H9 (cell line): ENCODE results near the gene SLIT2. TPM values are rescaled to one million over a fixed set of nuclear protein-coding genes. Genes with fewer than 3 reads are reported as not detected.

ENCODE experiments used
- DNase-seq: peaks from one replicate; pipeline ENCODE4 v3.0.0-alpha.2; 2017
- H2AFZ ChIP-seq: one replicate; pipeline ENCODE4 v1.6.1; 2013; ENCODE audit warnings: mild to moderate bottlenecking, low read length, control low read depth, moderate library complexity
- H2AK5ac ChIP-seq: 2 replicates; pipeline ENCODE4 v1.6.1; 2013; ENCODE audit warnings: low read length, control low read depth, mixed read lengths; ENCODE audit not compliant: insufficient read length
- H2BK120ac ChIP-seq: one replicate; pipeline ENCODE4 v1.6.1; 2013; ENCODE audit warnings: low read depth, mild to moderate bottlenecking, low read length, control low read depth, inconsistent platforms; ENCODE audit not compliant: poor library complexity, severe bottlenecking
- H2BK12ac ChIP-seq: 2 replicates; pipeline ENCODE4 v1.6.1; 2013; ENCODE audit warnings: low read length, control low read depth, mixed read lengths, low read depth; ENCODE audit not compliant: insufficient read length
- H2BK15ac ChIP-seq: 2 replicates; pipeline ENCODE4 v1.6.1; 2013; ENCODE audit warnings: low read depth, low read length, control low read depth
- H2BK20ac ChIP-seq: one replicate; pipeline ENCODE4 v1.6.1; 2013; ENCODE audit warnings: low read depth, mild to moderate bottlenecking, low read length, control low read depth, inconsistent platforms; ENCODE audit not compliant: poor library complexity, severe bottlenecking
- H2BK5ac ChIP-seq: 2 replicates; pipeline ENCODE4 v1.6.1; 2013; ENCODE audit warnings: low read length, control low read depth, mixed read lengths; ENCODE audit not compliant: insufficient read length
- H3K14ac ChIP-seq: 2 replicates; pipeline ENCODE4 v1.6.1; 2013; ENCODE audit warnings: low read length, control low read depth; ENCODE audit not compliant: insufficient read depth
- H3K18ac ChIP-seq: 2 replicates; pipeline ENCODE4 v1.6.1; 2013; ENCODE audit warnings: low read depth, mild to moderate bottlenecking, mixed read lengths, low read length, control low read depth; ENCODE audit not compliant: insufficient read length
- H3K23ac ChIP-seq: 2 replicates; pipeline ENCODE4 v1.6.1; 2013; ENCODE audit warnings: low read length, control low read depth, mixed read lengths, low read depth; ENCODE audit not compliant: insufficient read length
- H3K23me2 ChIP-seq: 2 replicates; pipeline ENCODE4 v1.6.1; 2013; ENCODE audit warnings: low read depth, mild to moderate bottlenecking, mixed read lengths, low read length, control low read depth; ENCODE audit not compliant: insufficient read length, poor library complexity, severe bottlenecking
- H3K27ac ChIP-seq: 2 replicates; pipeline ENCODE4 v1.5.1; 2013; ENCODE audit warnings: low read length, control low read depth, mixed read lengths, low read depth; ENCODE audit not compliant: insufficient read length
- H3K27me3 ChIP-seq: 2 replicates; pipeline ENCODE4 v1.6.1; 2013; ENCODE audit warnings: low read length, control low read depth, inconsistent platforms; ENCODE audit not compliant: insufficient read depth
- H3K4ac ChIP-seq: 2 replicates; pipeline ENCODE4 v1.6.1; 2013; ENCODE audit warnings: low read depth, mild to moderate bottlenecking, control low read depth, inconsistent platforms, low read length, moderate library complexity
- H3K4me1 ChIP-seq: 2 replicates; pipeline ENCODE4 v1.6.1; 2013; ENCODE audit warnings: low read length, control low read depth, inconsistent platforms; ENCODE audit not compliant: insufficient read depth
- H3K4me2 ChIP-seq: 2 replicates; pipeline ENCODE4 v1.6.1; 2013; ENCODE audit warnings: low read length, control low read depth, mixed read lengths; ENCODE audit not compliant: insufficient read length, insufficient read depth
- H3K56ac ChIP-seq: 2 replicates; pipeline ENCODE4 v1.6.1; 2013; ENCODE audit warnings: low read depth, mild to moderate bottlenecking, mixed read lengths, low read length, control low read depth; ENCODE audit not compliant: insufficient read length
- H3K79me1 ChIP-seq: 2 replicates; pipeline ENCODE4 v1.6.1; 2013; ENCODE audit warnings: low read depth, mild to moderate bottlenecking, moderate library complexity, low read length, control low read depth, inconsistent platforms; ENCODE audit not compliant: insufficient read depth, poor library complexity, severe bottlenecking
- H3K79me2 ChIP-seq: 2 replicates; pipeline ENCODE4 v1.6.1; 2013; ENCODE audit warnings: low read length, control low read depth, inconsistent platforms; ENCODE audit not compliant: insufficient read depth
- H3K9ac ChIP-seq: 2 replicates; pipeline ENCODE4 v1.6.1; 2013; ENCODE audit warnings: low read length, control low read depth, mixed read lengths; ENCODE audit not compliant: insufficient read length; ENCODE audit errors: extremely low read depth
- H3K9me3 ChIP-seq: one replicate; pipeline ENCODE4 v1.6.1; 2013; ENCODE audit warnings: low read depth, low read length, inconsistent platforms; ENCODE audit not compliant: control insufficient read depth
- H3T11ph ChIP-seq: one replicate; pipeline ENCODE4 v1.6.1; 2013; ENCODE audit warnings: mild to moderate bottlenecking, low read length, control low read depth, inconsistent platforms
- H4K20me1 ChIP-seq: one replicate; pipeline ENCODE4 v1.6.1; 2013; ENCODE audit not compliant: control insufficient read depth, insufficient read length, insufficient read depth
- H4K5ac ChIP-seq: 2 replicates; pipeline ENCODE4 v1.6.1; 2013; ENCODE audit warnings: low read depth, mild to moderate bottlenecking, mixed read lengths, low read length, control low read depth; ENCODE audit not compliant: insufficient read length
- H4K8ac ChIP-seq: replicated peaks from 2 replicates; pipeline ENCODE4 v1.6.1; 2013; ENCODE audit warnings: low read length, control low read depth, mixed read lengths, low read depth; ENCODE audit not compliant: insufficient read length
- H4K91ac ChIP-seq: 2 replicates; pipeline ENCODE4 v1.6.1; 2013; ENCODE audit warnings: low read depth, mild to moderate bottlenecking, moderate library complexity, mixed read lengths, low read length, control low read depth; ENCODE audit not compliant: insufficient read length
- H3K27ac Mint-ChIP-seq, 3 experiments: 2 replicates in 2 of 3; 3 replicates in 1 of 3; pipeline ENCODE4 v1.8.0; 2020 to 2021; ENCODE audit warnings: mixed read lengths in 3 of 3, mild to moderate bottlenecking in 1 of 3, moderate library complexity in 1 of 3
- H3K27me3 Mint-ChIP-seq: 2 replicates; pipeline ENCODE4 v1.8.0; 2021; ENCODE audit warnings: low read depth, mild to moderate bottlenecking, moderate library complexity, mixed read lengths
- H3K36me3 Mint-ChIP-seq, 3 experiments: 2 replicates in 2 of 3; 3 replicates in 1 of 3; pipeline ENCODE4 v1.8.0; 2020 to 2021; ENCODE audit warnings: low read depth in 3 of 3, mixed read lengths in 3 of 3; ENCODE audit not compliant: insufficient read depth in 1 of 3
- H3K4me1 Mint-ChIP-seq, 2 experiments: 2 replicates each; pipeline ENCODE4 v1.8.0; 2020; ENCODE audit warnings: mixed read lengths in 2 of 2
- H3K4me3 Mint-ChIP-seq, 2 experiments: 2 replicates in 1 of 2; 3 replicates in 1 of 2; pipeline ENCODE4 v1.8.0; 2020 to 2021; ENCODE audit warnings: mild to moderate bottlenecking in 2 of 2, mixed read lengths in 2 of 2, moderate library complexity in 1 of 2
- H3K9me3 Mint-ChIP-seq, 2 experiments: 2 replicates in 1 of 2; 3 replicates in 1 of 2; pipeline ENCODE4 v1.8.0; 2020; ENCODE audit warnings: mild to moderate bottlenecking in 2 of 2, mixed read lengths in 2 of 2, moderate library complexity in 1 of 2
- CTCF ChIP-seq: fragments of 200-600 bp; sonication (generic); conservative IDR thresholded peaks from 3 replicates; pipeline ENCODE4 v1.8.0; 2021; ENCODE audit warnings: antibody characterized with exemption, mild to moderate bottlenecking
- WGBS: extraction: QIAGEN DNeasy Blood & Tissue Kit; methylation state at CpG from one replicate; pipeline ENCODE4 v1.1.7; 2013; ENCODE audit warnings: missing lambda C conversion rate, low lambda C conversion rate, mixed read lengths; ENCODE audit not compliant: insufficient read length; ENCODE audit errors: extremely low coverage; 5-methylcytosine and 5-hydroxymethylcytosine counted together
- total RNA-seq: library from RNA; stranded (reverse); gene quantifications from 2 replicates; pipeline ENCODE4 v1.2.1, GENCODE V29; 2021

The SLIT2 gene
- total RNA-seq, 1 experiment from 2014 or later, result 1.3 TPM

GRCh38 chr4:20273793-20274192, 22.1 kb downstream of the SLIT2 start:
- no peak overlapping the region for H3T11ph ChIP-seq
- H2BK12ac ChIP-seq, result no peak overlapping the region

More at GRCh38 chr4:20273793-20274192, 22.1 kb downstream of the SLIT2 start:
- Histone ChIP-seq H4K5ac (no peak overlapping the region), H3K18ac (no peak overlapping the region), H4K20me1 (no peaks in the 10 kb centered on the region), H3K79me1 (no peaks in the 10 kb centered on the region), H3K14ac (no peak overlapping the region), H3K4me2 (no peak overlapping the region), H4K91ac (no peak overlapping the region), H4K8ac (no peak overlapping the region), H3K9me3 (no peaks in the 10 kb centered on the region), H3K23ac (no peak overlapping the region), H2BK20ac (no peak overlapping the region), H2AFZ (no peak overlapping the region), H2AK5ac (no peak overlapping the region), H2BK5ac (no peak overlapping the region), H3K9ac (no peak overlapping the region), H3K27me3 (no peaks in the 10 kb centered on the region), H3K56ac (no peak overlapping the region), H2BK120ac (no peak overlapping the region), H3K4ac (no peak overlapping the region), H3K27ac (no peak overlapping the region), H3K23me2 (no peaks in the 10 kb centered on the region), H2BK15ac (no peak overlapping the region), H3K4me1 (no peaks in the 10 kb centered on the region), H3K79me2 (no peaks in the 10 kb centered on the region)
- TF ChIP-seq CTCF, result no peak
- no peaks in the 10 kb centered on the region for H3K36me3 Mint-ChIP-seq
- DNase-seq, result no peak
- no peaks in the 10 kb centered on the region for H3K27me3 Mint-ChIP-seq
- H3K4me1 Mint-ChIP-seq, result peaks cover 9 to 16% of the 10 kb centered on the region in 2 experiments; a peak in 3 of 4 replicates
- no peak overlapping the region for H3K4me3 Mint-ChIP-seq
- H3K27ac Mint-ChIP-seq, result peak overlapping the region in 2 of 3 experiments; percentile 21 to 51; a peak in 3 of 7 replicates
- WGBS, result no CpG with 5 or more reads among the region's 11 CpGs
- no peaks in the 10 kb centered on the region for H3K9me3 Mint-ChIP-seq
